KMS-11 (cell line): ENCODE measurements around the gene IFIT5.

Source experiments
- H2AFZ ChIP-seq: fragments of 200-600 bp; sonication (generic); 2 replicates; pipeline ENCODE4 v1.6.1; 2016; ENCODE audit warnings: antibody characterized with exemption, mixed run types, low read depth
- H3K27ac ChIP-seq: fragments of 200-600 bp; sonication (generic); 2 replicates; pipeline ENCODE4 v1.6.1; 2016; ENCODE audit warnings: mild to moderate bottlenecking, mixed run types
- H3K27me3 ChIP-seq: fragments of 200-600 bp; sonication (generic); 2 replicates; pipeline ENCODE4 v1.6.1; 2017; ENCODE audit warnings: mild to moderate bottlenecking, low read depth, mixed run types, moderate library complexity; ENCODE audit not compliant: insufficient read depth
- H3K36me3 ChIP-seq: fragments of 200-600 bp; sonication (generic); 2 replicates; pipeline ENCODE4 v1.6.1; 2017; ENCODE audit warnings: mild to moderate bottlenecking, mixed run types; ENCODE audit not compliant: insufficient read depth
- H3K4me1 ChIP-seq: fragments of 200-600 bp; sonication (generic); 2 replicates; pipeline ENCODE4 v1.6.1; 2016; ENCODE audit warnings: mild to moderate bottlenecking, low read depth, mixed run types; ENCODE audit not compliant: poor library complexity, severe bottlenecking
- H3K4me2 ChIP-seq: fragments of 200-600 bp; sonication (generic); 2 replicates; pipeline ENCODE4 v1.7.0; 2016; ENCODE audit warnings: mild to moderate bottlenecking, mixed run types
- H3K4me3 ChIP-seq: fragments of 200-600 bp; sonication (generic); IDR thresholded peaks from 2 replicates; pipeline ENCODE4 v1.6.1; 2017; ENCODE audit warnings: low read depth, low read length, mixed read lengths; ENCODE audit not compliant: insufficient read depth
- H3K79me2 ChIP-seq: fragments of 200-600 bp; sonication (generic); 2 replicates; pipeline ENCODE4 v1.6.1; 2016; ENCODE audit warnings: low read depth, mixed run types; ENCODE audit not compliant: insufficient read depth
- H3K9ac ChIP-seq: fragments of 200-600 bp; sonication (generic); 2 replicates; pipeline ENCODE4 v1.6.1; 2016; ENCODE audit warnings: mild to moderate bottlenecking, mixed run types
- H4K20me1 ChIP-seq: fragments of 200-600 bp; sonication (generic); 2 replicates; pipeline ENCODE4 v1.6.1; 2016; ENCODE audit warnings: mild to moderate bottlenecking, mixed run types; ENCODE audit not compliant: insufficient read depth
- TF ChIP-seq, protein P1 (sequence below): fragments of 200-600 bp; sonication (generic); conservative IDR thresholded peaks from 2 replicates; pipeline ENCODE4 v1.6.1; 2017; ENCODE audit warnings: low read depth, mild to moderate bottlenecking, antibody characterized with exemption, low read length, moderate library complexity, mixed read lengths

IFIT5 gene

DNA sequence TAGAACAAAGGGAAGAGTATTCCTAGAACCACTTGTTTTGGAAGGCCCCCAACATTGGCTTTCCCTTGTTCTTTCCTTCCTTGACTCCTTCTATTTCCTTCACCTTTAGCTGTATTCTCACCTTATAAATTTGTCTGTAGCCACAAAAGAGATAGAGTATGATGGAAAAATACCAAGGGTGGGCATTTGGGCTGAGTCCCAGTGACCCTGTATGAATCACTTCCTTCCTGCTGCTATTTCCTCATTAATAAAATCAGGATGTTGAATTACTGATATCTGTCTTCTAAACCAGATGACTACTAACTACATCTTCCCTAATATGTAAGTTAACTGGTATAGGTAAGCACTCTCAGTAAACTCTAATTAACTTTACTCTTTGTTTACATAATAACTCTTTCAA, 55.1 kb downstream of the IFIT5 start:
- Histone ChIP-seq H3K27ac (no peak overlapping the region), H3K27me3 (no peaks in the 10 kb centered on the region), H2AFZ (no peak overlapping the region), H3K4me2 (no peak overlapping the region), H4K20me1 (no peaks in the 10 kb centered on the region), H3K4me1 (no peaks in the 10 kb centered on the region), H3K4me3 (no peak overlapping the region), H3K79me2 (no peaks in the 10 kb centered on the region), H3K9ac (no peak overlapping the region), H3K36me3 (no peaks in the 10 kb centered on the region)
- TF ChIP-seq, protein P1, sequence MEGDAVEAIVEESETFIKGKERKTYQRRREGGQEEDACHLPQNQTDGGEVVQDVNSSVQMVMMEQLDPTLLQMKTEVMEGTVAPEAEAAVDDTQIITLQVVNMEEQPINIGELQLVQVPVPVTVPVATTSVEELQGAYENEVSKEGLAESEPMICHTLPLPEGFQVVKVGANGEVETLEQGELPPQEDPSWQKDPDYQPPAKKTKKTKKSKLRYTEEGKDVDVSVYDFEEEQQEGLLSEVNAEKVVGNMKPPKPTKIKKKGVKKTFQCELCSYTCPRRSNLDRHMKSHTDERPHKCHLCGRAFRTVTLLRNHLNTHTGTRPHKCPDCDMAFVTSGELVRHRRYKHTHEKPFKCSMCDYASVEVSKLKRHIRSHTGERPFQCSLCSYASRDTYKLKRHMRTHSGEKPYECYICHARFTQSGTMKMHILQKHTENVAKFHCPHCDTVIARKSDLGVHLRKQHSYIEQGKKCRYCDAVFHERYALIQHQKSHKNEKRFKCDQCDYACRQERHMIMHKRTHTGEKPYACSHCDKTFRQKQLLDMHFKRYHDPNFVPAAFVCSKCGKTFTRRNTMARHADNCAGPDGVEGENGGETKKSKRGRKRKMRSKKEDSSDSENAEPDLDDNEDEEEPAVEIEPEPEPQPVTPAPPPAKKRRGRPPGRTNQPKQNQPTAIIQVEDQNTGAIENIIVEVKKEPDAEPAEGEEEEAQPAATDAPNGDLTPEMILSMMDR: no peak
